SH-SY5Y (cell line): ENCODE results near the gene PARVG.

Source experiments
- GATA2 ChIP-seq: IDR thresholded peaks from 2 replicates; pipeline ENCODE4 v1.6.1; 2011; ENCODE audit warnings: mild to moderate bottlenecking, low read depth, low read length
- GATA3 ChIP-seq: IDR thresholded peaks from 2 replicates; pipeline ENCODE4 v1.6.1; 2011; ENCODE audit warnings: low read depth, mild to moderate bottlenecking, low read length, moderate library complexity

The PARVG gene

DNA sequence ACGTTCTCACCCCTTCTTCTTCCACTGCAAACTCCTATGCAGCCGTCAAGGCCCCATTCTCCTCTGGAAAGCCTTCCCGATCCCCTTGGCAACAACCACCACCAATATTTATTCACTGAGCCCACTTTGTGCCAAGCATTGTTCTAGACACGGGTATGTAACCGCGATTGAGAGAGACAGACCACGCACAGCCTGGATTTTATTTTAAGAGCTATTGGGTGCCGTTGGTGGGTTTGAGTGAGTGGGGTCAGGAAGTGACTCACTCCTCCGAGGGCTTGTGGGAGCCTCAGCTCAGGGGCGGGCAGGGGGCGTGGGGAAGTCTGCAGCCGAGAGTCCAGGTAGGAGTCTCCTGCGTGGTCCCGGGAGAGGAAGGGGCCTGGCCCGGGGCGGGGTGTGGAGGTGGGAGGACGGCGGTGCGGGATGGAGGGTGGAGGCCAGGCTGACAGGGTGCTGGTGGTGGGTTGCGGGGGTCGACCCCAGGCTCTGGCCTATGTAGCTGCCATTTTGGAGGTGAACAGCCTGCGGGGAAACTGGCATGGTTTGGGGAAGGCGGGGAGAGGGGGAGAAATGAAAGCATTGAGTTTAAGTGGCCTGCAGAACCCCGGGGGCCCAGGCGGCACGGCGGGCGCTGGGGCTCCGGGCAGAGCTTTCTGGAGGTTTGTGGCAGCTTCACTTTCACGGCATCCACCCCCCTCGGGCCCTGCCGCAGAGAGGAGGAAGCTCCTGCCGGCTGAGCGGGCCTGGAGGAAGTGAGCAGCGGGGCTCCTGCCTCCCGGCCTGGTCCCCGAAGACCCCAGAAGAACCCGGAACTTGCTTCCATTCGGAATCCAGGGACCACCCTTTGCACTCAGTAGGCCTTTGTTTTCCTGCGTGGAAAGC lies 547 bp downstream of the PARVG start:
- TF ChIP-seq GATA2 (no peak), GATA3 (no peak)

DNA sequence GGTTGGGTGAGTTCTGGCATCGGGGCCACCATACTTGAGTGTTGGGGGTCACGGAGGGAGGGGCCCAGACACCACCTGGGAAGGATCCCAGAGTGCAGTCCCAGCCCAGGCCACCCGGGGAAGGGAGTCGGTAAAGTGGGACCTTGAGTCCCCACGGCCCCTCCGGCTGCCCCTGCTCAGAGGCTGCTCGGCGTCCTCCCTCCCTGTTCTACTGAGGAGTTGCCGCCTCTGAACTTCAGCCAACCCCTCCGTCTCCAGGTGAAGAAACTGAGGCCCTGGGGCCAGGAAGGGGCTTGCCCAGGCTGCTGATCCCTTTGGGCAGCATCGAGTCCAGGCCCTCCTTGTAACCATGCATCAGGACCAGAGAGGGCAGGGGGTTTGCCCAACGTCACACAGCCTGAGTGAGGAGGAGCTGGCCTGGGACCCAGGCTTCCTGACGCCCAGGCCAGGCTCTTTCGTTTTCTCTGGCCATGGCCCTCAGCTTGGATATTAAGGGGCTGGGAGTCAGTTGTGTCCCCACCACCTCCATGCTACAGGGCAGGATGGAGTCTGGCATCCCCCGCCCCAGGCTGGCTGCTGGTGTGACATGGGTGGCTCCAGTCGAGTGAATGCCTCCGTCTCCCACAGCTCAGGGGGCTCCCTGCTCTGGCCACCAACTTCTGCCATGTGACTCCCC lies 1.3 kb downstream of the PARVG start:
- no peak for TF ChIP-seq GATA3
- TF ChIP-seq GATA2 = no peak

DNA sequence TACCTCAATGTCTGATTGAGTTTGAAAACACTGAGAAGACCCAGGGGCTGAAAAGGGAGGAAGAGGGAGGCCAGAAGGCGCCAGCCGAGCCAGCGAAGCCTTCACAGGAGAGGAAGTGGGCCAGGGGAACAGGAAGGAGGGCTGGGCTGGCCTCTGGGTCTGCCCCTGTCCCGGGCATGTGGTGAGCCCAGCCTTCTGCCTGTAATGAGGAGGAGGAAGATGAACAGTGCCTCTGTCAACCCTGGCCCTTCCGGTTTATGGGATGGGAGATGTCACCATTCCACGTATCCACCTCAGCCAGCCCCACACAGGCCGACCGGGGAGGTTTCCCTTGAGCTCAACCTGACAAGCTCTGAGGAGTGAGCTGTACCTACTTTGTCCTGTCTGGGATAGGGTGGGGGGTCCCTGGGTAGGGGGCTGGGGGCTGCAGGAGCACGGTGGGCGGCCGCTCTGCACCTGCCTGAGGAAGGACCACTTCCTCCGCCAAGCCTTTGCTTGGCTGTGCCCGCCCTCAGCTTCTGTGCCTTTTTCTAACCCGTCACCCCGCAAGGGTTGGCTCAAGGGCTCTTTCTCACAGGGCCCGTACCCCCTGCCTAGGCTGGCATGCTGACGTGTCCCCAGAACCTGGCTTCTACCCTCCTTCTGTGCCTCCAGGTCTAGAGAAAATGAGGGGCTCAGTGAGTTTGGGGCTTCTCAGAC lies 2.0 kb downstream of the PARVG start:
- TF ChIP-seq GATA3 (no peak), GATA2 (no peak)

DNA sequence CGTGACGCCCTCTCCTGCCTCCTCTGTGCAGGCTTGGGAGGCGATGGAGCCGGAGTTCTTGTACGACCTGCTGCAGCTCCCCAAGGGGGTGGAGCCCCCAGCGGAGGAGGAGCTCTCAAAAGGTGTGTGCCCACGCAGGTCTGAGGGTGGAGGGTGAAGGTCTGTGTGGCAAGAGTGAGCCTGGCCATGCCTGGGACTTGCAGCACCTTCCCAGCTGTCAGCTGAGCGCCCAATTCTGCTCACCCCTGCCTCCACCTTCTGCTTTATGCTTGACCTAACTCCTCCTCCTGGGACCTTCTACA lies 2.5 kb downstream of the PARVG start:
- TF ChIP-seq GATA2 = no peak
- no peak for TF ChIP-seq GATA3

GRCh38 chr22:44184006-44184405 lies 3.3 kb downstream of the PARVG start:
- TF ChIP-seq GATA2 (no peak), GATA3 (no peak)

DNA sequence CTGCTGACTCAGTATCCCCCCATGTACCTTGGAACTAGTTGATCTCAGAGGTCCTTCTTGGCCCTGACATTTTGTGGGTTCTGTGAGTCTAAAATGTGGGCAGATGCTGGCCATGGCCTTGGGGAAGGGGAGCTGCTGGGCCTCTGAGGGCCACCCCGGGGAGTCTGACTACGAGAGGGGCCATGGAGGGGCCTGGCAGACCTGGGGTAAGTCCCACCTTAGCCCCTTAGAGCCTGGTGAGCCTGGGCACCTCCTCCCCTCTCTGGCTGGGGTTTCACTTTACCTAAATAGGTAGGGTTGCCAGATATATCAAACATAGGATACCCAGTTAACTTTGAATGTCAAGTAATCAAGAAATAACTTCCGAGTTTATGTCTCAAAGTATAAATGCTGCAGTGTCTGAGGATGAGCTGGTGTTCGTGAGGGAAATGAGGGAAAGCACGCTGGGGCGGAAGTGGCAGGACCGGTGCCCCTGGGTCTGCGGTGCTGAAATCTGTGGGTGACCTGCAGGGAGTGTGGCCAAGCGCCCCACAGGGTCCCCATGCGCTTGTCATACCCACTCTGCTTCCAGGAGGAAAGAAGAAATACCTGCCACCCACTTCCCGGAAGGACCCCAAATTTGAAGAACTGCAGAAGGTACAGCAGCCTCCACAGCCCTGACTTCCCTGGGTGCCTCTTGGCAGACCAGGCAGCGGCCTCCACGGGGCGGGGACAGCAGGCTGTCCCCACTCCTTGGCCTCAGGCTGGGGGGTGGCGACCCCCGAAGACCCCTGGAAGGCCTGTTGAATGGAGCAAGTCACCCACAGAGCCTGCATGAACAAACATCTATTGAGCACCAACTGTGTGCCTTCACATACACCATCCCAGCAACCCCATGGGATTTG lies 4.8 kb downstream of the PARVG start:
- no peak for TF ChIP-seq GATA3
- TF ChIP-seq GATA2 = no peak

DNA sequence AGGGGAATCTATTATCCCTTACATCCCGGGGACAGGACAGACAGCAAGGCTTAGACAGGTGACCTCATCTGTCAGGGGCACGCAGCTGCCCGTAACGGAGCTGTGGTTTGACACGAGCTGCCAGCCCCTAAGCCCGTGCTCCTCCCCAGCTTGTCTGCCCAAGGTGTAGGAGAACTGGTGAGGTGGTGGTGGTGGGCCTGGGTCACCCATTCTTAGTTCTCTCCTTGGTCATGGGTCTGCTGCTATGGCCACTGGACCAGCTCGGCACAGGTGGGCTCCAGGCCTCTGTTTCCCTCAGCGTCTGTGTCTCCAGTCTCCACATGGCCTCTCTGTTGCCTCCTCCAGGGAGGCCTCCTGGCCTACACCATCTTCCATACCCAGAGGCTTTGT lies 5.4 kb downstream of the PARVG start:
- TF ChIP-seq GATA3 (no peak), GATA2 (no peak)

- TF ChIP-seq GATA3 = no peak
- no peak for TF ChIP-seq GATA2
These were observed 6.0 kb downstream of the PARVG start for GRCh38 chr22:44186737-44187136.

DNA sequence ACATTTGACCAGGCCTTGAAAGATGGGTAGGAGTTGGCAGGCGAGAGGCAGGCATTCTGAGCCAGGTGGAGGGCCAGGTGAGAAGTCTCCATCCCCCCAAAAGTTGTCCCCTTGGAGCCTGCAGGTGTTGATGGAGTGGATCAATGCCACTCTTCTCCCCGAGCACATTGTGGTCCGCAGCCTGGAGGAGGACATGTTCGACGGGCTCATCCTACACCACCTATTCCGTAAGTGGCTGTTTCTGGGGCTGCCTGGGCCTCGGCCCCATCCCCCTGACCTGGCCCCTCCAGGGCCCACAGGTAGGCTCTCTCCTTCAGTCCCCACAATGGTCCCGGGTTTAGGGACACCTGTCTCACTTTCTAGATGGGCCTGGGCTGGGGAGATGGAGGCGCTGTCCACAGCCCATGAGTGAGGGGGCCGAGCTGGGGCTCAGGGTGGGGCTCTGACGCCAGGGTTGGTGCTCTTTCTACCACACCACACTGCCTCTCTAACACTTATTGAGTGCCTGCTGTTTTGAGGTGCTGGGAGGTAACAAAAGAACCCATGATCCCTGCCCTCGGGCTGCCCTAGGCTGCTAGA lies 7.0 kb downstream of the PARVG start:
- TF ChIP-seq GATA2 (no peak), GATA3 (no peak)

DNA sequence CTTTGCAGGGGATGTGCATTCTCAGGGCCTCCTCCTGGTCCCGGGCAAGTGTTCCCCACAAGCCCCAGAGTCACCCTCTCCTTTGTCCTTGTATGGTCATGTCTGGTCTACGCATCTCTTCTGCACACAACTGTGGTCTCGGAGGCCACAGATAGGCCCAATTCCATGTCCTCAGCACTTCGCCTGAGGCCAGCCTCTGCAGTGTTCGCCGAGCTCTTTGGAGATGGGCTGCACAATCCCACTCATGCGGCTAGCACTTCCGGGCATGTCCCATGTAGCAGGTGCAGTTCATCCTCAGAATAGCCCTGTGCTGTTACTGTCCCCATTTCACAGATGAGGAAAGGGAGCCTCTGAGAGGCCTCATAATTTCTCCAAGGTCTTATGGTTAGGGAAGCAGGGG lies 7.6 kb downstream of the PARVG start:
- TF ChIP-seq GATA2 (no peak), GATA3 (no peak)

GRCh38 chr22:44188986-44189630 lies 8.4 kb downstream of the PARVG start:
- no peak for TF ChIP-seq GATA3
- TF ChIP-seq GATA2 = no peak

DNA sequence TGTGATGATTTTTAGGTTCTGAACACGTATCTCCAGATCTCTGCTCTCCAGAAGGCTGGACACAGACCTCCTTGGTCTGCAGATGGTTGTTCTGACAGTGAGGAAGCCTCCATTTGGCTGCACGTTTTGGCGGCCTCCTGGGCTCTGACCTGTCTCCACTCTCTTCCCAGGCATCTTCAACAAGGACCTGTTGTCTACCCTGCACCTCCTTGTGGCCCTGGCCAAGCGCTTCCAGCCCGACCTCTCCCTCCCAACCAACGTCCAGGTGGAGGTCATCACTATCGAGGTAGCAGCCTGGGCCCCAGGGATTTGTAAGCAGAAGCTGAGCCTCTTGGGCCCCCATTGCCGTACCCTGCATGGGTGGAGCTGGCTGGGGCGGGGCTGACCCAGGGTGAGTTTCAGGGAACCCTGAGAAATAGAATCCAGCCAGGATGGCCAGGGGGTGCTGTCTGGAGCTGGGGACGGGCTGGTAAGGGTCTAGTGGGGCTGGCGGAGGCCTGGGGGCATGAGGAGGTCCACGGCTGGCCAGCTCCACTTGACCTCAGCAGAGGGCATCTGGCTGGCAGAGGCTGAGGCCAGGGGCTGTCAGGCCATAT lies 9.8 kb downstream of the PARVG start:
- TF ChIP-seq GATA2 = no peak
- TF ChIP-seq GATA3 = no peak

- TF ChIP-seq GATA3 (no peak), GATA2 (no peak)
These were observed 10.3 kb downstream of the PARVG start for GRCh38 chr22:44191036-44191454.
